WTC11 (cell line): ENCODE results near the gene TBC1D22A. TPM values are rescaled to one million over a fixed set of nuclear protein-coding genes. Genes with fewer than 3 reads are reported as not detected.
A peak's percentile ranks its signal among the peaks of the same experiment; 100 is the strongest.

Source experiments
- ATAC-seq: fragments of 200-7000 bp; cut with Tn5 transposase; 2 replicates; pipeline ENCODE4 v1.10.0; 2021; ENCODE audit warnings: mild to moderate bottlenecking, moderate library complexity
- CTCF ChIA-PET: fragments of 300-600 bp; sonication (Branson Sonifier 250); formaldehyde crosslinking; loops from one replicate; lab custom pipeline; 2021; ENCODE audit warnings: antibody characterized with exemption; lab: Charles Lee
- POLR2A ChIA-PET: fragments of 350-600 bp; sonication (Branson Sonifier 250); formaldehyde crosslinking; loops from one replicate; lab custom pipeline; 2021; ENCODE audit warnings: antibody characterized with exemption; lab: Charles Lee
- DNase-seq: peaks from one replicate; pipeline ENCODE4 v3.0.0; 2021; ENCODE audit warnings: low spot score
- H3K27ac Mint-ChIP-seq: 2 replicates; pipeline ENCODE4 v1.8.0; 2021; ENCODE audit warnings: mixed read lengths
- H3K27me3 Mint-ChIP-seq: 2 replicates; pipeline ENCODE4 v1.8.0; 2021; ENCODE audit warnings: low read depth, mild to moderate bottlenecking, moderate library complexity, mixed read lengths
- H3K36me3 Mint-ChIP-seq: 2 replicates; pipeline ENCODE4 v1.8.0; 2021; ENCODE audit warnings: mixed read lengths
- H3K4me1 Mint-ChIP-seq: 2 replicates; pipeline ENCODE4 v1.8.0; 2022; ENCODE audit warnings: mixed read lengths
- H3K4me3 Mint-ChIP-seq: 2 replicates; pipeline ENCODE4 v1.8.0; 2021; ENCODE audit warnings: mild to moderate bottlenecking, moderate library complexity, mixed read lengths
- H3K9me3 Mint-ChIP-seq: 2 replicates; pipeline ENCODE4 v1.8.0; 2021; ENCODE audit warnings: mixed read lengths
- ATF6 ChIP-seq: sonication (generic); formaldehyde crosslinking; IDR thresholded peaks from 2 replicates; pipeline ENCODE4 v1.8.1; 2023; ENCODE audit warnings: mild to moderate bottlenecking, missing genetic modification reagents
- E2F5 ChIP-seq: sonication (generic); formaldehyde crosslinking; IDR thresholded peaks from 2 replicates; pipeline ENCODE4 v1.8.1; 2022; ENCODE audit warnings: mild to moderate bottlenecking, moderate library complexity, missing genetic modification reagents
- EMX1 ChIP-seq: fragments of 250-450 bp; sonication (Bioruptor Pico); IDR thresholded peaks from 2 replicates; pipeline ENCODE4 v1.8.0; 2021; ENCODE audit warnings: mild to moderate bottlenecking
- GABPB1 ChIP-seq: sonication (generic); formaldehyde crosslinking; IDR thresholded peaks from 2 replicates; pipeline ENCODE4 v1.8.1; 2023; ENCODE audit warnings: mild to moderate bottlenecking, missing genetic modification reagents
- NFE2L1 ChIP-seq: sonication (generic); formaldehyde crosslinking; IDR thresholded peaks from 2 replicates; pipeline ENCODE4 v1.8.1; 2023; ENCODE audit warnings: missing genetic modification reagents
- NR3C1 ChIP-seq: sonication (generic); formaldehyde crosslinking; conservative IDR thresholded peaks from 2 replicates; pipeline ENCODE4 v1.8.1; 2023; ENCODE audit warnings: low read depth, mild to moderate bottlenecking, missing genetic modification reagents
- PRDM15 ChIP-seq: sonication (generic); formaldehyde crosslinking; IDR thresholded peaks from 2 replicates; pipeline ENCODE4 v1.8.0; 2022; ENCODE audit warnings: missing genetic modification reagents
- PREB ChIP-seq: sonication (generic); formaldehyde crosslinking; IDR thresholded peaks from 2 replicates; pipeline ENCODE4 v1.8.1; 2022; ENCODE audit warnings: mild to moderate bottlenecking, missing genetic modification reagents, moderate library complexity, borderline replicate concordance
- PRRX2 ChIP-seq: fragments of 250-450 bp; sonication (Bioruptor Pico); IDR thresholded peaks from 2 replicates; pipeline ENCODE4 v1.8.0; 2021; ENCODE audit warnings: mild to moderate bottlenecking
- USF1 ChIP-seq: sonication (generic); formaldehyde crosslinking; IDR thresholded peaks from 2 replicates; pipeline ENCODE4 v1.8.0; 2022; ENCODE audit warnings: mild to moderate bottlenecking, missing genetic modification reagents
- ZBTB21 ChIP-seq: sonication (generic); formaldehyde crosslinking; IDR thresholded peaks from 2 replicates; pipeline ENCODE4 v1.8.1; 2023; ENCODE audit warnings: mild to moderate bottlenecking, missing genetic modification reagents, borderline replicate concordance
- ZNF232 ChIP-seq: sonication (generic); formaldehyde crosslinking; IDR thresholded peaks from 2 replicates; pipeline ENCODE4 v1.8.0; 2022; ENCODE audit warnings: mild to moderate bottlenecking, missing genetic modification reagents
- ZNF423 ChIP-seq: fragments of 250-450 bp; sonication (Bioruptor Pico); IDR thresholded peaks from 2 replicates; pipeline ENCODE4 v2.1.2; 2022; ENCODE audit warnings: mild to moderate bottlenecking, moderate library complexity
- ZNF512 ChIP-seq: sonication (generic); formaldehyde crosslinking; IDR thresholded peaks from 2 replicates; pipeline ENCODE4 v1.8.1; 2022; ENCODE audit warnings: missing genetic modification reagents, borderline replicate concordance
- ZNF532 ChIP-seq: fragments of 250-450 bp; sonication (Bioruptor Pico); IDR thresholded peaks from 2 replicates; pipeline ENCODE4 v1.9.0; 2021; ENCODE audit warnings: mild to moderate bottlenecking, borderline replicate concordance
- total RNA-seq: library from RNA; stranded (reverse); gene quantifications from 3 replicates; pipeline ENCODE4 v1.2.3, GENCODE V29; 2021

The TBC1D22A gene
- total RNA-seq, 1 experiment from 2014 or later = 18.1 TPM

- TF ChIP-seq ZNF532 (no peak), NR3C1 (CRISPR knock-in tag) (no peak), USF1 (CRISPR knock-in tag) (no peak), E2F5 (CRISPR knock-in tag) (no peak)
Measured at GRCh38 chr22:46766611-46767010, 4.2 kb downstream of the TBC1D22A start (continued).

- ATAC-seq = no peak
- ChIA-PET POLR2A (no interaction called here), CTCF (interaction anchor here (1.0 kb wide), 1 partner anchor 9 kb away, joined by 4 read pairs; no protein-coding TSS in a partner anchor)
- no peak for DNase-seq
- Mint-ChIP-seq H3K27me3 (no peaks in the 10 kb centered on the region), H3K27ac (peak overlapping the region; percentile 22), H3K4me1 (peaks cover 9% of the 10 kb centered on the region), H3K4me3 (no peak overlapping the region), H3K36me3 (peaks cover 3% of the 10 kb centered on the region; the same call in 1 of the 2 replicates), H3K9me3 (no peaks in the 10 kb centered on the region)
- TF ChIP-seq PREB (CRISPR knock-in tag) (no peak), ZBTB21 (no peak), GABPB1 (CRISPR knock-in tag) (no peak), PRRX2 (CRISPR knock-in tag) (no peak), NFE2L1 (no peak), EMX1 (CRISPR knock-in tag) (no peak)
Measured at GRCh38 chr22:46767249-46767985, 5.0 kb downstream of the TBC1D22A start.

GRCh38 chr22:46769191-46769675, 6.8 kb downstream of the TBC1D22A start:
- H3K27ac Mint-ChIP-seq = peak overlapping the region; percentile 73; the same call in 1 of the 2 replicates
- no peak for TF ChIP-seq GABPB1 (CRISPR knock-in tag)
- no peak for TF ChIP-seq PRDM15
- TF ChIP-seq PREB (CRISPR knock-in tag) = no peak
- TF ChIP-seq ZNF423 = no peak
- no peak for TF ChIP-seq ATF6 (CRISPR knock-in tag)
- TF ChIP-seq ZNF232 (CRISPR knock-in tag) = no peak
- no peak for TF ChIP-seq ZNF512 (CRISPR knock-in tag)

More at GRCh38 chr22:46769191-46769675, 6.8 kb downstream of the TBC1D22A start:
- ChIA-PET POLR2A (interaction anchor here (0.6 to 0.7 kb wide), 2 partner anchors 105 to 1454 kb away, joined by 4 to 6 read pairs; no protein-coding TSS in a partner anchor), CTCF (interaction anchor here (1.1 to 1.4 kb wide), 3 partner anchors 10 to 205 kb away, joined by 4 to 7 read pairs (median 5); no protein-coding TSS in a partner anchor)
- Mint-ChIP-seq H3K4me1 (peaks cover 8% of the 10 kb centered on the region), H3K36me3 (peaks cover 3% of the 10 kb centered on the region; the same call in 1 of the 2 replicates), H3K9me3 (no peaks in the 10 kb centered on the region), H3K27me3 (no peaks in the 10 kb centered on the region), H3K4me3 (no peak overlapping the region)
- no peak for ATAC-seq
- no peak for DNase-seq
